ENCODE data around the gene NOTCH4. TPM values are rescaled to one million over a fixed set of nuclear protein-coding genes. Genes with fewer than 3 reads are reported as not detected.
A peak's percentile ranks its signal among the peaks of the same experiment; 100 is the strongest.

The NOTCH4 gene
- total and polyA plus RNA-seq, 2 of the 4 experiments (the other 2 are of a cell fraction) = 0.96 to 1.3 TPM

DNA sequence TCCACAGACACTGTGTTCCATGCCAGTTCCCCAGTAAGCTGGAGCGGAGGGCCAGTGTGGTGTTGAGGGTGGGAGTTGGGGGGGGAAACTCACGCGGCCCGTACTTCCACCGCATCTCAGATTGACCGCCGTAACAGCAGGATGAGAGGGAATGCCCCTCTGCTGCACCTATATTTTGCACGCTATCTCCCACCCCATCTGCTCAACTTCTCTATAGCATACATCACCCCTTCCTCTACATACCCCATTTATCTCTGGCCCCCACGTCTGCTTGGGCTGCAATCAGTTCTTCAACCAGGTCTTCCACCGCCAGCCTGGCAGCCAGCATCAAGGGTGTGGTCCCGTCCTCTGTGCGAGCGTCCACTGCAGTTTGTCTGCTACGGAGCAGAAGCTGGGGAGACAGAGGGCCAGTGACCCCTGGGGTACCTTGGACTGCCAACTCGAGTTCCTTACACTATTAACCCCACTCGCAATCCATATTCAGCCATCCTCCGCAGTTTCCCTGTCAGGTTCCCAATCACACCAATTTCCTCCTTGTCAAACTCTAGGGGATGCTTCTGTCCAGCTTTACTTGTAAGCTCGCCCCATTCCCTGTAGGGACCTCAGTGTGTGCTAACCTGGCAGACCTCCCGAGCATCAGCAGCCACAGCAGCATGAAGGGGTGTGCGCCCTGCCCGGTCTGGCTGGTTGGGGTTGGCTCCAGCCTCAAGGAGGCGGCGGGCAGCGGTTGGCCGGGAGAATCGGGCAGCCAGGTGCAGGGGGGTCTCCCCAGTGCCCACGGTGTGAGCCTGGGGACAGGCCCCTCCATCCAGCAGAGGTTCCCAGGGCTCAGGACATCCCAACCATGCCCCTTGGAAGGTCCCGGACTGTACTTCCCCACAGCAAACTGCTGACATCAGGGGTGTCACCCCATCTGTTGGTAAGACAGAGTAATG lies 26.9 kb downstream of the NOTCH4 start:
- H3K23ac ChIP-seq (ENCODE audit: low read depth, low read length) = peak overlapping the region; percentile 63
- DNase-seq (peak; percentile 12), ATAC-seq (ENCODE audit: low read depth) (no peak)
- TF ChIP-seq RAD21 (IDR thresholded peaks at IDR 0.05; ENCODE audit: low read length) = no peak
- TF ChIP-seq BHLHE40 (IDR thresholded peaks at IDR 0.05; ENCODE audit: low read depth, low read length) = no peak
- TF ChIP-seq, protein P1, sequence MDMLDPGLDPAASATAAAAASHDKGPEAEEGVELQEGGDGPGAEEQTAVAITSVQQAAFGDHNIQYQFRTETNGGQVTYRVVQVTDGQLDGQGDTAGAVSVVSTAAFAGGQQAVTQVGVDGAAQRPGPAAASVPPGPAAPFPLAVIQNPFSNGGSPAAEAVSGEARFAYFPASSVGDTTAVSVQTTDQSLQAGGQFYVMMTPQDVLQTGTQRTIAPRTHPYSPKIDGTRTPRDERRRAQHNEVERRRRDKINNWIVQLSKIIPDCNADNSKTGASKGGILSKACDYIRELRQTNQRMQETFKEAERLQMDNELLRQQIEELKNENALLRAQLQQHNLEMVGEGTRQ (IDR thresholded peaks at IDR 0.05; ENCODE audit: low read depth, low read length) = no peak
- TF ChIP-seq ELK1 (IDR thresholded peaks at IDR 0.05; ENCODE audit: borderline replicate concordance, low read depth, low read length) = no peak
- TF ChIP-seq POLR2A (IDR thresholded peaks at IDR 0.05; ENCODE audit: low read depth, low read length) = no peak
- no peak for TF ChIP-seq RCOR1 (IDR thresholded peaks at IDR 0.05; ENCODE audit: insufficient replicate concordance, low read length)
- TF ChIP-seq MAZ (IDR thresholded peaks at IDR 0.05; ENCODE audit: borderline replicate concordance, low read depth, low read length) = no peak
- no peak for TF ChIP-seq MXI1 (IDR thresholded peaks at IDR 0.05; ENCODE audit: borderline replicate concordance, low read depth, low read length)
- no peak for TF ChIP-seq NFE2L2 (IDR thresholded peaks at IDR 0.05; ENCODE audit: low read depth, low read length)
- TF ChIP-seq RFX5 (IDR thresholded peaks at IDR 0.05; ENCODE audit: low read depth, low read length) = no peak
- TF ChIP-seq, protein P2, sequence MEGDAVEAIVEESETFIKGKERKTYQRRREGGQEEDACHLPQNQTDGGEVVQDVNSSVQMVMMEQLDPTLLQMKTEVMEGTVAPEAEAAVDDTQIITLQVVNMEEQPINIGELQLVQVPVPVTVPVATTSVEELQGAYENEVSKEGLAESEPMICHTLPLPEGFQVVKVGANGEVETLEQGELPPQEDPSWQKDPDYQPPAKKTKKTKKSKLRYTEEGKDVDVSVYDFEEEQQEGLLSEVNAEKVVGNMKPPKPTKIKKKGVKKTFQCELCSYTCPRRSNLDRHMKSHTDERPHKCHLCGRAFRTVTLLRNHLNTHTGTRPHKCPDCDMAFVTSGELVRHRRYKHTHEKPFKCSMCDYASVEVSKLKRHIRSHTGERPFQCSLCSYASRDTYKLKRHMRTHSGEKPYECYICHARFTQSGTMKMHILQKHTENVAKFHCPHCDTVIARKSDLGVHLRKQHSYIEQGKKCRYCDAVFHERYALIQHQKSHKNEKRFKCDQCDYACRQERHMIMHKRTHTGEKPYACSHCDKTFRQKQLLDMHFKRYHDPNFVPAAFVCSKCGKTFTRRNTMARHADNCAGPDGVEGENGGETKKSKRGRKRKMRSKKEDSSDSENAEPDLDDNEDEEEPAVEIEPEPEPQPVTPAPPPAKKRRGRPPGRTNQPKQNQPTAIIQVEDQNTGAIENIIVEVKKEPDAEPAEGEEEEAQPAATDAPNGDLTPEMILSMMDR (conservative IDR thresholded peaks at IDR 0.05; ENCODE audit: low read depth, low read length) = no peak
- TF ChIP-seq CEBPB (IDR thresholded peaks at IDR 0.05; ENCODE audit: low read depth, low read length) = no peak
- dilution Hi-C loops (cut with HindIII; ENCODE audit: low sequenced_read_pairs, unreplicated experiment) (no loop called here), in situ Hi-C loops (cut with MboI; ENCODE audit: low sequenced_read_pairs) (loop anchor here (25.0 kb wide), 1 partner anchor 765 kb away; the partner anchor contains the start of genes BRD2 and HLA-DMA), intact Hi-C loops (cut with micrococcal nuclease) (loop anchor here (2.0 kb wide), 1 partner anchor 48 kb away; no protein-coding TSS in a partner anchor)
- BruUV-seq (replicated peaks) = no TSS peak
- whole genome bisulfite sequencing, 2 experiments (ENCODE audit: extremely low coverage in 2 of 2, insufficient read length in 1 of 2) = 33% methylated on average over 12 of the region's 28 CpGs; no CpG with 5 or more reads in 1 of the 2 experiments
- H3K9me3 ChIP-seq (ENCODE audit: control insufficient read depth, insufficient read depth, low read length) = no peaks in the 10 kb centered on the region
- peak overlapping the region; percentile 51; the same call in 1 of the 2 replicates for H3K18ac ChIP-seq (ENCODE audit: low read depth, low read length)
- CTCF ChIA-PET = no interaction called here
- H3K79me1 ChIP-seq (ENCODE audit: low read depth in 1 of 2, low read length in 2 of 2) = peaks cover 10 to 29% of the 10 kb centered on the region in 2 experiments
- peak overlapping the region; percentile 98 to 99 for H4K8ac ChIP-seq (ENCODE audit: low read depth in 2 of 2, low read length in 2 of 2)
- peaks cover 7% of the 10 kb centered on the region; the same call in 1 of the 2 replicates for H3K27me3 ChIP-seq (ENCODE audit: control insufficient read depth, insufficient read depth, low read length)
- H3K9me1 ChIP-seq (ENCODE audit: insufficient read depth, low read length) = peaks cover 24% of the 10 kb centered on the region
- peak overlapping the region; percentile 86 for H3K4me2 ChIP-seq (ENCODE audit: low read depth, low read length)
- H2AK5ac ChIP-seq (ENCODE audit: low read depth, low read length) = peak overlapping the region; percentile 96
- POLR2A ChIA-PET (ENCODE audit: unreplicated experiment) = no interaction called here
- peak overlapping the region; percentile 91 for H3K9ac ChIP-seq (ENCODE audit: low read depth, low read length)
- H3K36me3 ChIP-seq (ENCODE audit: control insufficient read depth, insufficient read depth, low read length) = no peaks in the 10 kb centered on the region
- H2AFZ ChIP-seq (replicated peaks; ENCODE audit: low read length, poor library complexity) = peak overlapping the region; percentile 98
- H3K27ac ChIP-seq (ENCODE audit: insufficient read depth, low read length) = peak overlapping the region; percentile 94
- H4K20me1 ChIP-seq (ENCODE audit: insufficient read depth, low read length) = no peaks in the 10 kb centered on the region
- H3K56ac ChIP-seq (ENCODE audit: extremely low read depth, insufficient read depth, low read length) = peak overlapping the region; percentile 39; the same call in 1 of the 2 replicates
- H2BK5ac ChIP-seq (ENCODE audit: low read depth, low read length, poor library complexity, severe bottlenecking) = peak overlapping the region; percentile 91
- peak overlapping the region; percentile 96 for H3K4ac ChIP-seq (ENCODE audit: low read depth, low read length)
- H3K4me3 ChIP-seq (ENCODE audit: insufficient read depth, low read depth, low read length) = peak overlapping the region; percentile 67
- peak overlapping the region; percentile 40; the same call in 1 of the 2 replicates for H2BK20ac ChIP-seq (ENCODE audit: low read depth, low read length)
- peak overlapping the region; percentile 50; the same call in 1 of the 3 replicates for H2BK15ac ChIP-seq (ENCODE audit: low read depth, low read length)
- H4K91ac ChIP-seq (ENCODE audit: insufficient read depth, low read depth, low read length) = peak overlapping the region; percentile 94
- peaks cover 10% of the 10 kb centered on the region for H3K4me1 ChIP-seq (ENCODE audit: control insufficient read depth, insufficient read depth, low read length)
- H2AK9ac ChIP-seq (replicated peaks; ENCODE audit: low read depth, low read length, poor library complexity) = peak overlapping the region; percentile 85
- peak overlapping the region; percentile 77 for H4K5ac ChIP-seq (ENCODE audit: low read depth, low read length)
- peak overlapping the region; percentile 61 for H2BK120ac ChIP-seq (ENCODE audit: low read depth, low read length)
- peak overlapping the region; percentile 95 for H3K14ac ChIP-seq (replicated peaks; ENCODE audit: low read depth, low read length)
